Suprapubic skin (tissue), 4 donors: ENCODE data around the gene GOLM1. TPM values are rescaled to one million over a fixed set of nuclear protein-coding genes. Genes with fewer than 3 reads are reported as not detected.

Experiments used
- DNase-seq, 2 donors: peaks; one replicate each; pipeline ENCODE4 v3.0.0-alpha.2; 2019; ENCODE audit warnings: low spot score in 2 of 2
- H3K27ac ChIP-seq: fragments of 200-600 bp; sonication (generic); one replicate; pipeline ENCODE4 v1.5.1; 2019
- H3K27me3 ChIP-seq: fragments of 200-600 bp; sonication (generic); one replicate; pipeline ENCODE4 v1.5.1; 2019
- H3K36me3 ChIP-seq: fragments of 200-600 bp; sonication (generic); one replicate; pipeline ENCODE4 v1.5.1; 2019
- H3K4me1 ChIP-seq: fragments of 200-600 bp; sonication (generic); one replicate; pipeline ENCODE4 v1.5.1; 2019
- H3K4me3 ChIP-seq: fragments of 200-600 bp; sonication (generic); one replicate; pipeline ENCODE4 v1.5.1; 2019; ENCODE audit warnings: mild to moderate bottlenecking
- H3K9me3 ChIP-seq: fragments of 200-600 bp; sonication (generic); one replicate; pipeline ENCODE4 v1.5.1; 2019
- EP300 ChIP-seq: sonication (generic); formaldehyde crosslinking; IDR thresholded peaks from one replicate; pipeline ENCODE4 v1.6.1; 2017; ENCODE audit warnings: antibody characterized with exemption
- POLR2A ChIP-seq, 2 donors: fragments of 450-650 bp; IDR thresholded peaks; one replicate each; pipeline ENCODE4 v1.6.1; 2017; ENCODE audit warnings: antibody characterized with exemption in 2 of 2, mild to moderate bottlenecking in 2 of 2, moderate library complexity in 2 of 2
- POLR2AphosphoS5 ChIP-seq, 3 donors: sonication (generic); formaldehyde crosslinking; IDR thresholded peaks; one replicate each; pipeline ENCODE4 v1.6.1; 2017; ENCODE audit warnings: antibody characterized with exemption in 3 of 3
- WGBS: methylation state at CpG from one replicate; pipeline ENCODE4 v1.1.5; 2018; 5-methylcytosine and 5-hydroxymethylcytosine counted together
- total RNA-seq, 4 donors: library from RNA; depleted of rRNA; stranded (reverse); fragments of >200 nt; gene quantifications; one replicate each; pipeline ENCODE4 v1.1.0, GENCODE V29; 2016
- TF ChIP-seq, protein P1 (sequence below), 2 donors: fragments of 200-600 bp in 1 of 2; fragments of 450-650 bp in 1 of 2; sonication (generic) in 1 of 2; IDR thresholded peaks; one replicate each; pipeline ENCODE4 v1.5.1; 2016 to 2019; ENCODE audit warnings: antibody characterized with exemption in 2 of 2, mild to moderate bottlenecking in 1 of 2, moderate library complexity in 1 of 2

The GOLM1 gene
- total RNA-seq, 4 donors from 2014 or later, result 6.6 to 10.6 (median 10.3) TPM

DNA sequence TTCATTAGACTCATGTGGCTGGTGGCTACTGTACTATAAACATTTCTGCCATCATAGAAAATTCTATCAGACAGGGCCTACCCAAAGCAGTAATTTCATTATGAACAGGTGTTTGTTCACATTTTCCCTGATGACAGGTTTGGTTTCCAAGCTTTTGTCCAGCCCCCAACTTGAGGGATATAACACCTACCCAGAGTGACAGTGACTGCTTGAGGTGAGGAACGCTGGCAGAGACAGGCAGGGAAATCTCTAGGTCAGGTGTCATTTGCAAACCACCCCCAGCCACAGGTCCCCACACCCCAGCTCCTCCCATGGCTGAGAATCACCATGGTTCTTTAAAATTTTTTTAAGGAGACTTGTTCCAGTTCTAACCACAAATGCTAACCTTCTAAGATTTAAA, 25.5 kb downstream of the GOLM1 start:
- Histone ChIP-seq H3K4me1 (no peaks in the 10 kb centered on the region), H3K36me3 (peaks cover 4% of the 10 kb centered on the region), H3K27me3 (no peaks in the 10 kb centered on the region), H3K9me3 (no peaks in the 10 kb centered on the region), H3K4me3 (no peak overlapping the region), H3K27ac (no peak overlapping the region)
- DNase-seq, result no peak
- TF ChIP-seq EP300 (no peak), POLR2AphosphoS5 (IDR thresholded peaks at IDR 0.05) (no peak), POLR2A (IDR thresholded peaks at IDR 0.05) (no peak)
- TF ChIP-seq, protein P1, sequence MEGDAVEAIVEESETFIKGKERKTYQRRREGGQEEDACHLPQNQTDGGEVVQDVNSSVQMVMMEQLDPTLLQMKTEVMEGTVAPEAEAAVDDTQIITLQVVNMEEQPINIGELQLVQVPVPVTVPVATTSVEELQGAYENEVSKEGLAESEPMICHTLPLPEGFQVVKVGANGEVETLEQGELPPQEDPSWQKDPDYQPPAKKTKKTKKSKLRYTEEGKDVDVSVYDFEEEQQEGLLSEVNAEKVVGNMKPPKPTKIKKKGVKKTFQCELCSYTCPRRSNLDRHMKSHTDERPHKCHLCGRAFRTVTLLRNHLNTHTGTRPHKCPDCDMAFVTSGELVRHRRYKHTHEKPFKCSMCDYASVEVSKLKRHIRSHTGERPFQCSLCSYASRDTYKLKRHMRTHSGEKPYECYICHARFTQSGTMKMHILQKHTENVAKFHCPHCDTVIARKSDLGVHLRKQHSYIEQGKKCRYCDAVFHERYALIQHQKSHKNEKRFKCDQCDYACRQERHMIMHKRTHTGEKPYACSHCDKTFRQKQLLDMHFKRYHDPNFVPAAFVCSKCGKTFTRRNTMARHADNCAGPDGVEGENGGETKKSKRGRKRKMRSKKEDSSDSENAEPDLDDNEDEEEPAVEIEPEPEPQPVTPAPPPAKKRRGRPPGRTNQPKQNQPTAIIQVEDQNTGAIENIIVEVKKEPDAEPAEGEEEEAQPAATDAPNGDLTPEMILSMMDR (IDR thresholded peaks at IDR 0.05), result no peak
- 75% methylated on average over 1 of the region's 1 CpG for WGBS

DNA sequence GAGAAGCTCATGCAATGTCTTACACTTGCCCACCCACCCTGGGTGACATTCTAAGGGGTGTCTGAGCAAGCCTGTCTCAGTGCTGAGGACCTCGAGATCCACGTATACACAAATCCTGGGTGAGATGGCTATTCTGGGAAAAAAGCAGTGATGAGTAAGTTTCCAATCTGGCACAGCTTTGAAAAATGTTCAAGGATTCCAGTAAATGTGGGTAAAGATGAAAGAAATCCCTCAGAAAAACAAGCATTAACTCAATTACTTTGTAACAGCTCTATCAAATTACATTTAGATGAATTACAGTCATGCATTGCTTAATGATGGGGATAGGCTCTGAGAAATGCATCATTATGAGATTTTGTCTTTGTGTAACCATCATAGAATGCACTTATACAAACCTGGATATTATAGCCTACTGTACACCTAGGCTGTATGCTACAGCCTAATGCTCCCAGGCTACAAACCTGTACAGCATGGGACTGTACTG, 26.9 kb downstream of the GOLM1 start:
- no peak for TF ChIP-seq POLR2AphosphoS5 (IDR thresholded peaks at IDR 0.05)
- TF ChIP-seq, protein P1 (IDR thresholded peaks at IDR 0.05), result no peak
- TF ChIP-seq EP300, result no peak
- no peak for TF ChIP-seq POLR2A (IDR thresholded peaks at IDR 0.05)
- Histone ChIP-seq H3K36me3 (peaks cover 4% of the 10 kb centered on the region), H3K9me3 (no peaks in the 10 kb centered on the region), H3K27me3 (no peaks in the 10 kb centered on the region), H3K4me1 (no peaks in the 10 kb centered on the region), H3K4me3 (no peak overlapping the region), H3K27ac (no peak overlapping the region)
- no peak for DNase-seq
- 73% methylated on average over 2 of the region's 2 CpGs for WGBS

DNA sequence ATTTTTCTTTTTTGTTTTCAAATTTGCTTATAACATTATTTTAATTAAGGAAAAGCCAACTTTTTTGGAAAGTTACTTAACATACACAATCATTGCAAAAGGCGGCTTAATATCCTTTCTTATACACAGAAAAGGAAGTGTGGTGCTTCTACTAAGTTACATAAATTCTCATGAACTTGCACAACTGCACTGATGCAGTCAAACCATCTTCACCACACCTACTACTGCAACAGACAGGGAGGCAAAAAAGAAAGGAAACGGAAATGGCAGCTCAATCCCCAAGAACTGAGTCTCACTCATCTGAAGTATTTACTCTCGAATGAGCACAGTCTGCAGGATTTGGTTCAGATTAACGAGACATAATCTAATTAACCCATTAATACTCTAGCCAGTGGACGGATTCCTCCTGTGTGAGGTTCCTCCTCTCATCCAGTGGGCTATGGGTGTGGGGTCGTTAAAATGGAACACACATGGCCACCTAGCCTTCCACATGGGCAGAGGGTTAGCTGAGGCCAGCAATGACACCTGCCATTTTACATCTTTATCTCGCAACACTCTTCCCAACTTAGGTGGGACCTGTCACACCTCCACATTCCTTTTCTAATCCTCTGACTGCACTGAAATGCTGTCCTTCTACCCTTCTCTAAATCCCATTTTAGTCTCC, 30.0 kb downstream of the GOLM1 start:
- H3K9me3 ChIP-seq, result no peaks in the 10 kb centered on the region
- H3K4me3 ChIP-seq, result no peak overlapping the region
- WGBS, result 79% methylated on average over 7 of the region's 7 CpGs
- DNase-seq, result no peak
- H3K27ac ChIP-seq, result no peak overlapping the region
- H3K27me3 ChIP-seq, result no peaks in the 10 kb centered on the region
- no peaks in the 10 kb centered on the region for H3K4me1 ChIP-seq
- no peaks in the 10 kb centered on the region for H3K36me3 ChIP-seq
- TF ChIP-seq POLR2A (IDR thresholded peaks at IDR 0.05) (no peak), EP300 (no peak), POLR2AphosphoS5 (IDR thresholded peaks at IDR 0.05) (no peak)
- TF ChIP-seq, protein P1 (IDR thresholded peaks at IDR 0.05), result no peak

DNA sequence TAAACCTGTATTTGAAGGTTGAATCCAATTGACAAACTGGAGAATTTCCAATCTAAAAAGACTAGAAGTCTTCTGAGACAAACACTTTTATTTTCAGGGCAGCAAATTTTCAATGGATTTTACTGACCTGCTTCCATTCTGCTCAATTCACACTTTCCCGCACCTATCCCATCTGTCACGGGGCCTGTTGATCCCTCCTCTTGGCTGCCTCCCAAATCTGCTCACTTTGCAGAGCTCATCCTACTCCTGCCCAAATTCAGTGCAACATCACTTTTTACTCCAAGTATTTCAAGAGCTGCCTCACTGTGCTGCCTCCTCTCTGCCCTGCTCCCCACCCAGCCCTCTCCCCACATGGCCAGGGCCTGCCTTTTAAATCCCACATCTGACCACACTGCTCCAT, 35.1 kb downstream of the GOLM1 start:
- Histone ChIP-seq H3K27ac (no peak overlapping the region), H3K4me1 (no peaks in the 10 kb centered on the region), H3K27me3 (no peaks in the 10 kb centered on the region), H3K9me3 (no peaks in the 10 kb centered on the region), H3K36me3 (no peaks in the 10 kb centered on the region), H3K4me3 (no peak overlapping the region)
- no peak for DNase-seq
- 71% methylated on average over 2 of the region's 2 CpGs for WGBS
- TF ChIP-seq POLR2AphosphoS5 (IDR thresholded peaks at IDR 0.05) (no peak), POLR2A (IDR thresholded peaks at IDR 0.05) (no peak), EP300 (no peak)
- TF ChIP-seq, protein P1 (IDR thresholded peaks at IDR 0.05), result no peak

DNA sequence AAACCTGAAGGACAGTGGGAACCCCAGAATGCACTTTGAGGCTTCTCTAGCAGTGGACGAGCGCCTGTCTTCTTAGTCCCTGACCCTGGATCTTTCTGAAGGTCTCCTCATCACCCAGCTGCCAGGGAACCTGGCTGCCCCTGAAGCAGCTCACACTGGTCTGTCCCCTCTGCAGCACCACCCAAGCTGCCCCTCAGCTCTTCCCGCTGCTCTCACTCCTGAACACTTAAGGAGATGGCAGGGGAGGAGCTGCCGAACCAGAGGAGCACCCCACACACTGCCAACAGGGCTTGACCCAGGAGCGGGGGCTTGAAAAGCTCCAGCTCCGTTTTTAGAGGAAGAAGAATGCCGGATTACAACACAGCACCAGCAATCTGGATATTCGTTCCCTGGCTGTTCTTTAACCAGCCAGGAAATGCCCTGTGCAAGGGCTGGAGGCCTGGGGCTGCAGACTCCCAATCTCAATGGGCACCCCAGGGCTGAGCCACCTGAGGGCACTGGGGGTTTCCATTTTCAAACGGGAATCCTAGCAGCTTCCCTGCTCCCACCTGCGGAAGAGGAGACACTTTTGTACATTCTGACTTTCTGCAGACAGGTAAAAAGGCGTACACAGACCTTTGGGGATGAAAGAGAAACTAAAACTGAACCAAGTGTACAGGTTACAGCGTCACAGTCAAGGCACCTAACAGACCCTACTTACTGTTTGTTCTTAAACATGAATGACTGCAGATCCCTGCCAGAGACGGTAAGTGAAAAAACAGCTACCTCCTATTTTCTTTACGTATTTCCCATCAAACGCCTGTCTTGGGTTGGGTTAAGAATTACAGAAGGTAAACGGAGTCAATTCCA, 36.3 kb downstream of the GOLM1 start:
- Histone ChIP-seq H3K4me3 (no peak overlapping the region), H3K9me3 (no peaks in the 10 kb centered on the region), H3K36me3 (no peaks in the 10 kb centered on the region), H3K27ac (no peak overlapping the region), H3K27me3 (no peaks in the 10 kb centered on the region), H3K4me1 (no peaks in the 10 kb centered on the region)
- TF ChIP-seq, protein P1 (IDR thresholded peaks at IDR 0.05), result no peak
- TF ChIP-seq POLR2A (IDR thresholded peaks at IDR 0.05), result no peak
- no peak for TF ChIP-seq POLR2AphosphoS5 (IDR thresholded peaks at IDR 0.05)
- no peak for TF ChIP-seq EP300
- no peak for DNase-seq
- WGBS, result 87% methylated on average over 15 of the region's 16 CpGs
